Mesothelial cell of epicardium (in vitro differentiated cells): ENCODE data around the gene HIBADH. TPM values are rescaled to one million over a fixed set of nuclear protein-coding genes. Genes with fewer than 3 reads are reported as not detected.

ENCODE experiments used
- DNase-seq, 2 experiments: peaks; one replicate each; pipeline ENCODE4 v3.0.0; 2021; ENCODE audit warnings: low spot score in 2 of 2; ENCODE audit not compliant: unreplicated experiment in 2 of 2
- H3K27ac Mint-ChIP-seq: 2 replicates; pipeline ENCODE4 v1.8.0; 2021; ENCODE audit warnings: mixed read lengths
- H3K27me3 Mint-ChIP-seq: 2 replicates; pipeline ENCODE4 v1.8.0; 2021; ENCODE audit warnings: low read depth, mixed read lengths
- H3K36me3 Mint-ChIP-seq: 2 replicates; pipeline ENCODE4 v1.8.0; 2021; ENCODE audit warnings: mixed read lengths
- H3K4me1 Mint-ChIP-seq: 2 replicates; pipeline ENCODE4 v1.8.0; 2021; ENCODE audit warnings: mixed read lengths
- H3K4me3 Mint-ChIP-seq: 2 replicates; pipeline ENCODE4 v1.8.0; 2021; ENCODE audit warnings: mild to moderate bottlenecking, moderate library complexity, mixed read lengths
- H3K9me3 Mint-ChIP-seq: 2 replicates; pipeline ENCODE4 v1.8.0; 2021; ENCODE audit warnings: mixed read lengths
- CTCF ChIP-seq: fragments of 200-600 bp; sonication (generic); IDR thresholded peaks from one replicate; pipeline ENCODE4 v1.5.0; 2021; ENCODE audit warnings: antibody characterized with exemption; ENCODE audit not compliant: unreplicated experiment
- total RNA-seq: library from RNA; stranded (reverse); gene quantifications from 3 replicates; pipeline ENCODE4 v1.2.1, GENCODE V29; 2021

The HIBADH gene
- total RNA-seq, 1 donor from 2014 or later, result 33.2 TPM

- Mint-ChIP-seq H3K36me3 (peaks cover 7% of the 10 kb centered on the region), H3K27ac (no peak overlapping the region), H3K27me3 (no peaks in the 10 kb centered on the region), H3K9me3 (peaks cover 5% of the 10 kb centered on the region), H3K4me1 (peaks cover 16% of the 10 kb centered on the region), H3K4me3 (no peak overlapping the region)
- no peak for TF ChIP-seq CTCF
- no peak for DNase-seq
These were observed 51.6 kb downstream of the HIBADH start for GRCh38 chr7:27611059-27611458.

- no peaks in the 10 kb centered on the region for H3K9me3 Mint-ChIP-seq
- peak overlapping the region; percentile 43 for H3K27ac Mint-ChIP-seq
- no peak overlapping the region for H3K4me3 Mint-ChIP-seq
- no peaks in the 10 kb centered on the region for H3K36me3 Mint-ChIP-seq
- TF ChIP-seq CTCF, result no peak
- H3K27me3 Mint-ChIP-seq, result no peaks in the 10 kb centered on the region
- H3K4me1 Mint-ChIP-seq, result peaks cover 21% of the 10 kb centered on the region
- DNase-seq, result no peak
These were observed 53.7 kb downstream of the HIBADH start for GRCh38 chr7:27608776-27609495.

- Mint-ChIP-seq H3K4me1 (peaks cover 31% of the 10 kb centered on the region), H3K4me3 (no peak overlapping the region), H3K27me3 (no peaks in the 10 kb centered on the region), H3K27ac (no peak overlapping the region), H3K36me3 (no peaks in the 10 kb centered on the region), H3K9me3 (no peaks in the 10 kb centered on the region)
- DNase-seq, result no peak
- no peak for TF ChIP-seq CTCF
These were observed 55.5 kb downstream of the HIBADH start for GRCh38 chr7:27607210-27607606.

- peaks cover 31% of the 10 kb centered on the region for H3K4me1 Mint-ChIP-seq
- H3K9me3 Mint-ChIP-seq, result no peaks in the 10 kb centered on the region
- peaks cover 2% of the 10 kb centered on the region for H3K36me3 Mint-ChIP-seq
- H3K4me3 Mint-ChIP-seq, result no peak overlapping the region
- H3K27ac Mint-ChIP-seq, result peak overlapping the region; percentile 66
- H3K27me3 Mint-ChIP-seq, result no peaks in the 10 kb centered on the region
- no peak for DNase-seq
- no peak for TF ChIP-seq CTCF
These were observed 56.1 kb downstream of the HIBADH start for GRCh38 chr7:27606270-27607209.

GRCh38 chr7:27605689-27606269 lies 56.9 kb downstream of the HIBADH start:
- H3K27me3 Mint-ChIP-seq, result no peaks in the 10 kb centered on the region
- DNase-seq, result no peak
- H3K36me3 Mint-ChIP-seq, result peaks cover 2% of the 10 kb centered on the region
- H3K27ac Mint-ChIP-seq, result no peak overlapping the region
- H3K9me3 Mint-ChIP-seq, result no peaks in the 10 kb centered on the region
- TF ChIP-seq CTCF, result peak; percentile 45
- no peak overlapping the region for H3K4me3 Mint-ChIP-seq
- H3K4me1 Mint-ChIP-seq, result peaks cover 31% of the 10 kb centered on the region
